GM12878 (cell line): ENCODE measurements around the gene UMOD. TPM values are rescaled to one million over a fixed set of nuclear protein-coding genes. Genes with fewer than 3 reads are reported as not detected.

Source experiments
- ATAC-seq: fragments of 200-7000 bp; cut with Tn5 transposase; 3 replicates; pipeline ENCODE4 v1.9.1; 2020; ENCODE audit warnings: mild to moderate bottlenecking, moderate library complexity
- BruUV-seq: library from RNA; stranded (reverse); fragments of 400-500 nt; replicated peaks from 2 replicates; lab custom pipeline; 2021; lab: Mats Ljungman, UMichigan
- CTCF ChIA-PET: fragments of 300-600 bp; sonication (Branson Sonifier 250); formaldehyde crosslinking; extraction: SDS; loops from one replicate; lab custom pipeline; 2021; ENCODE audit warnings: inconsistent platforms; lab: Yijun Ruan, JAX
- POLR2A ChIA-PET: fragments of 350-600 bp; formaldehyde crosslinking; extraction: SDS; loops from one replicate; lab custom pipeline; 2021; ENCODE audit warnings: inconsistent platforms; lab: Charles Lee
- RAD21 ChIA-PET: fragments of 300-600 bp; sonication (Branson Sonifier 250); formaldehyde crosslinking; loops from one replicate; lab custom pipeline; 2023; ENCODE audit warnings: antibody characterized with exemption; ENCODE audit not compliant: unreplicated experiment; lab: Charles Lee
- SMC1A ChIA-PET: fragments of 300-600 bp; sonication (Branson Sonifier 250); formaldehyde crosslinking; loops from one replicate; lab custom pipeline; 2023; ENCODE audit not compliant: unreplicated experiment, uncharacterized antibody; lab: Charles Lee
- DNase-seq: peaks from one replicate; pipeline ENCODE4 v3.0.0-alpha.2; 2011; ENCODE audit warnings: low read depth, low spot score
- FAIRE-seq: peaks from 3 replicates; lab custom pipeline; 2011; peaks lifted over from hg19 to GRCh38; lab: Jason Lieb, UNC
- H2AFZ ChIP-seq: 2 replicates; pipeline ENCODE4 v1.6.0; 2011; ENCODE audit warnings: low read depth, low read length, control low read depth; ENCODE audit not compliant: control insufficient read depth
- H3K27ac ChIP-seq: 2 replicates; pipeline ENCODE4 v1.5.1; 2011; ENCODE audit warnings: control low read depth; ENCODE audit not compliant: control insufficient read depth, insufficient read depth
- H3K27me3 ChIP-seq, 2 experiments: replicated peaks in 1 of 2; 2 replicates each; pipeline versions ENCODE4 v1.6.0 to v1.6.1; 2011; ENCODE audit warnings: low read length in 1 of 2; ENCODE audit not compliant: control insufficient read depth in 2 of 2, insufficient read depth in 2 of 2
- H3K36me3 ChIP-seq, 2 experiments: 2 replicates each; pipeline ENCODE4 v1.5.1; 2011; ENCODE audit warnings: low read length in 1 of 2; ENCODE audit not compliant: control insufficient read depth in 2 of 2, insufficient read depth in 2 of 2
- H3K4me1 ChIP-seq: 2 replicates; pipeline ENCODE4 v1.6.1; 2011; ENCODE audit warnings: mild to moderate bottlenecking, low read length, moderate library complexity, mixed read lengths; ENCODE audit not compliant: control insufficient read depth, insufficient read depth
- H3K4me2 ChIP-seq: 2 replicates; pipeline ENCODE4 v1.6.0; 2011; ENCODE audit warnings: control low read depth; ENCODE audit not compliant: control insufficient read depth, insufficient read depth
- H3K4me3 ChIP-seq: fragments of 200-600 bp; sonication (generic); 2 replicates; pipeline ENCODE4 v1.5.1; 2016
- H3K79me2 ChIP-seq: 2 replicates; pipeline ENCODE4 v1.6.0; 2011; ENCODE audit warnings: low read length; ENCODE audit not compliant: control insufficient read depth, insufficient read depth
- H3K9ac ChIP-seq: 2 replicates; pipeline ENCODE4 v1.8.0; 2011; ENCODE audit warnings: low read length, control low read depth, mixed read lengths; ENCODE audit not compliant: control insufficient read depth, insufficient read depth
- H3K9me3 ChIP-seq: replicated peaks from 3 replicates; pipeline ENCODE4 v1.5.1; 2011; ENCODE audit warnings: mild to moderate bottlenecking, low read length; ENCODE audit not compliant: control insufficient read depth, insufficient read depth
- H4K20me1 ChIP-seq: 2 replicates; pipeline ENCODE4 v1.6.0; 2011; ENCODE audit not compliant: control insufficient read depth, insufficient read depth
- CBFB ChIP-seq: IDR thresholded peaks from 2 replicates; pipeline ENCODE4 v1.6.1; 2016; ENCODE audit warnings: antibody characterized with exemption, low read depth
- CBX5 ChIP-seq: sonication (generic); IDR thresholded peaks from 2 replicates; pipeline ENCODE4 v1.6.1; 2016; ENCODE audit warnings: low read depth, moderate library complexity, mild to moderate bottlenecking, inconsistent platforms
- FOXK2 ChIP-seq: fragments of 450-650 bp; IDR thresholded peaks from 2 replicates; pipeline ENCODE4 v1.6.1; 2017; ENCODE audit warnings: mild to moderate bottlenecking, moderate library complexity
- GABPA ChIP-seq: IDR thresholded peaks from 2 replicates; pipeline ENCODE4 v1.6.1; 2014; ENCODE audit warnings: antibody characterized with exemption, low read depth, mild to moderate bottlenecking, inconsistent platforms
- KLF5 ChIP-seq: fragments of 450-650 bp; IDR thresholded peaks from 2 replicates; pipeline ENCODE4 v1.6.1; 2014; ENCODE audit warnings: mild to moderate bottlenecking; ENCODE audit not compliant: partially characterized antibody
- POLR2A ChIP-seq: IDR thresholded peaks from 2 replicates; pipeline ENCODE4 v1.6.1; 2011; ENCODE audit warnings: low read depth, mild to moderate bottlenecking, low read length
- RB1 ChIP-seq: fragments of 450-650 bp; formaldehyde crosslinking; IDR thresholded peaks from 2 replicates; pipeline ENCODE4 v1.6.1; 2017; ENCODE audit warnings: mild to moderate bottlenecking, borderline replicate concordance
- YY1 ChIP-seq: IDR thresholded peaks from 2 replicates; pipeline ENCODE4 v1.6.1; 2011; ENCODE audit warnings: low read depth, mild to moderate bottlenecking, low read length
- WGBS: methylation state at CpG from one replicate; pipeline ENCODE4 v1.1.6; 2016; ENCODE audit warnings: low lambda C conversion rate; ENCODE audit not compliant: insufficient replicate concordance, insufficient coverage; ENCODE audit errors: missing lambda C conversion rate; 5-methylcytosine and 5-hydroxymethylcytosine counted together
- in situ Hi-C: fragments of 300-500 bp; cut with MboI; formaldehyde crosslinking; loops from 9 replicates; pipeline ENCODE4 v1.14.3; 2018; ENCODE audit warnings: mixed read lengths
- intact Hi-C: fragments of 100-400 bp; cut with micrococcal nuclease; formaldehyde crosslinking; loops from one replicate; pipeline ENCODE4 v1.14.2; 2022; ENCODE audit not compliant: unreplicated experiment
- polyA plus RNA-seq, 11 experiments: library from polyadenylated mRNA; depleted of rRNA in 4 of 11; unstranded in 6 of 11; stranded (reverse) in 5 of 11; fragments of >200 nt; fragmentation: Nextera tagmentation in 4 of 11; fragmentation: Illumina TruSeq in 1 of 11; extraction: Ambion mirVana in 4 of 11; extraction: Trizol in 1 of 11; gene quantifications; 1 replicate in 1 of 11; 2 replicates in 10 of 11; pipeline versions ENCODE4 v1.2.1 to v1.2.3, GENCODE V29; 2011 to 2016; ENCODE audit warnings: inconsistent platforms in 2 of 11, missing spikeins in 2 of 11, low read depth in 1 of 11
- total RNA-seq, 4 experiments: library from RNA; depleted of rRNA in 3 of 4; stranded (reverse); fragments of >200 nt in 3 of 4; fragmentation: Illumina TruSeq in 1 of 4; extraction: Trizol in 1 of 4; gene quantifications; 2 replicates each; pipeline versions ENCODE4 v1.2.1 to v1.2.3, GENCODE V29; 2013 to 2021
- TF ChIP-seq, protein P1 (sequence below): fragments of 450-650 bp; IDR thresholded peaks from 2 replicates; pipeline ENCODE4 v1.6.1; 2016; ENCODE audit warnings: mild to moderate bottlenecking
- TF ChIP-seq, protein P2 (sequence below): fragments of 450-650 bp; IDR thresholded peaks from 2 replicates; pipeline ENCODE4 v1.6.1; 2017; ENCODE audit warnings: mild to moderate bottlenecking, low read depth, inconsistent platforms; ENCODE audit not compliant: poor library complexity, severe bottlenecking
- TF ChIP-seq, protein P3 (sequence below): fragments of 450-650 bp; IDR thresholded peaks from 2 replicates; pipeline ENCODE4 v1.6.1; 2017; ENCODE audit warnings: mild to moderate bottlenecking, moderate library complexity

Gene UMOD
- total and polyA plus RNA-seq, 10 of the 15 experiments (the other 5 are each of a cell fraction or from before 2014, with no cell fraction given): not detected

DNA sequence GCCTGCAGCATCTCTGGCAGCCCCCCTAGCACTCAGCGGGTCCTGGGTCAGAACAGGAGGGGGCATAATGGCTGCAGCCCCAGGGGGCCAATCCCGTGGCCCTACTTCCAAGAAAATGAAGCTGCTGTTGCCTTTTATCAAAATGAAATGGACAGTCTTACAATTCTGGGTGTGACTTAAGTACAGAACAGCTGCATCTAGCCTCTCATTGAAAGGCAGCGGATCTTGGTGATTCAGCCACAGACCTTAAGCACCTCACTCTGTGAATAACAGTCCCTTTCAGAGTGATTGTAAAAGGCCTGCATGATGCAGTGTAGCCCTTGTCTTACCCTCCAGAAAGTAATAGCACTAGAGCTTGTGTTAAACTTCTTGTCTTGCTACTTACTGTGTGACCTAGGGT lies 11.5 kb upstream of the UMOD start:
- POLR2A ChIA-PET: no interaction called here
- FAIRE-seq: no peak
- no peaks in the 10 kb centered on the region; a peak in 1 of 4 replicates for H3K27me3 ChIP-seq

More for the DNA sequence above, 11.5 kb upstream of the UMOD start:
- Histone ChIP-seq H4K20me1 (no peaks in the 10 kb centered on the region), H3K36me3 (no peaks in the 10 kb centered on the region), H3K27ac (no peak overlapping the region), H2AFZ (no peak overlapping the region), H3K9ac (no peak overlapping the region), H3K9me3 (no peaks in the 10 kb centered on the region), H3K4me2 (no peak overlapping the region), H3K79me2 (no peaks in the 10 kb centered on the region), H3K4me1 (no peaks in the 10 kb centered on the region), H3K4me3 (no peak overlapping the region)
- ChIA-PET SMC1A (no interaction called here), RAD21 (no interaction called here), CTCF (interaction anchor here (1.8 kb wide), 1 partner anchor 22 kb away, joined by 8 read pairs; no protein-coding TSS in a partner anchor)
- TF ChIP-seq, protein P1, sequence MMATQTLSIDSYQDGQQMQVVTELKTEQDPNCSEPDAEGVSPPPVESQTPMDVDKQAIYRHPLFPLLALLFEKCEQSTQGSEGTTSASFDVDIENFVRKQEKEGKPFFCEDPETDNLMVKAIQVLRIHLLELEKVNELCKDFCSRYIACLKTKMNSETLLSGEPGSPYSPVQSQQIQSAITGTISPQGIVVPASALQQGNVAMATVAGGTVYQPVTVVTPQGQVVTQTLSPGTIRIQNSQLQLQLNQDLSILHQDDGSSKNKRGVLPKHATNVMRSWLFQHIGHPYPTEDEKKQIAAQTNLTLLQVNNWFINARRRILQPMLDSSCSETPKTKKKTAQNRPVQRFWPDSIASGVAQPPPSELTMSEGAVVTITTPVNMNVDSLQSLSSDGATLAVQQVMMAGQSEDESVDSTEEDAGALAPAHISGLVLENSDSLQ: no peak
- TF ChIP-seq, protein P2, sequence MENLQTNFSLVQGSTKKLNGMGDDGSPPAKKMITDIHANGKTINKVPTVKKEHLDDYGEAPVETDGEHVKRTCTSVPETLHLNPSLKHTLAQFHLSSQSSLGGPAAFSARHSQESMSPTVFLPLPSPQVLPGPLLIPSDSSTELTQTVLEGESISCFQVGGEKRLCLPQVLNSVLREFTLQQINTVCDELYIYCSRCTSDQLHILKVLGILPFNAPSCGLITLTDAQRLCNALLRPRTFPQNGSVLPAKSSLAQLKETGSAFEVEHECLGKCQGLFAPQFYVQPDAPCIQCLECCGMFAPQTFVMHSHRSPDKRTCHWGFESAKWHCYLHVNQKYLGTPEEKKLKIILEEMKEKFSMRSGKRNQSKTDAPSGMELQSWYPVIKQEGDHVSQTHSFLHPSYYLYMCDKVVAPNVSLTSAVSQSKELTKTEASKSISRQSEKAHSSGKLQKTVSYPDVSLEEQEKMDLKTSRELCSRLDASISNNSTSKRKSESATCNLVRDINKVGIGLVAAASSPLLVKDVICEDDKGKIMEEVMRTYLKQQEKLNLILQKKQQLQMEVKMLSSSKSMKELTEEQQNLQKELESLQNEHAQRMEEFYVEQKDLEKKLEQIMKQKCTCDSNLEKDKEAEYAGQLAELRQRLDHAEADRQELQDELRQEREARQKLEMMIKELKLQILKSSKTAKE: no peak
- no peak for TF ChIP-seq CBFB
- no peak for TF ChIP-seq YY1
- TF ChIP-seq CBX5: no peak
- TF ChIP-seq, protein P3, sequence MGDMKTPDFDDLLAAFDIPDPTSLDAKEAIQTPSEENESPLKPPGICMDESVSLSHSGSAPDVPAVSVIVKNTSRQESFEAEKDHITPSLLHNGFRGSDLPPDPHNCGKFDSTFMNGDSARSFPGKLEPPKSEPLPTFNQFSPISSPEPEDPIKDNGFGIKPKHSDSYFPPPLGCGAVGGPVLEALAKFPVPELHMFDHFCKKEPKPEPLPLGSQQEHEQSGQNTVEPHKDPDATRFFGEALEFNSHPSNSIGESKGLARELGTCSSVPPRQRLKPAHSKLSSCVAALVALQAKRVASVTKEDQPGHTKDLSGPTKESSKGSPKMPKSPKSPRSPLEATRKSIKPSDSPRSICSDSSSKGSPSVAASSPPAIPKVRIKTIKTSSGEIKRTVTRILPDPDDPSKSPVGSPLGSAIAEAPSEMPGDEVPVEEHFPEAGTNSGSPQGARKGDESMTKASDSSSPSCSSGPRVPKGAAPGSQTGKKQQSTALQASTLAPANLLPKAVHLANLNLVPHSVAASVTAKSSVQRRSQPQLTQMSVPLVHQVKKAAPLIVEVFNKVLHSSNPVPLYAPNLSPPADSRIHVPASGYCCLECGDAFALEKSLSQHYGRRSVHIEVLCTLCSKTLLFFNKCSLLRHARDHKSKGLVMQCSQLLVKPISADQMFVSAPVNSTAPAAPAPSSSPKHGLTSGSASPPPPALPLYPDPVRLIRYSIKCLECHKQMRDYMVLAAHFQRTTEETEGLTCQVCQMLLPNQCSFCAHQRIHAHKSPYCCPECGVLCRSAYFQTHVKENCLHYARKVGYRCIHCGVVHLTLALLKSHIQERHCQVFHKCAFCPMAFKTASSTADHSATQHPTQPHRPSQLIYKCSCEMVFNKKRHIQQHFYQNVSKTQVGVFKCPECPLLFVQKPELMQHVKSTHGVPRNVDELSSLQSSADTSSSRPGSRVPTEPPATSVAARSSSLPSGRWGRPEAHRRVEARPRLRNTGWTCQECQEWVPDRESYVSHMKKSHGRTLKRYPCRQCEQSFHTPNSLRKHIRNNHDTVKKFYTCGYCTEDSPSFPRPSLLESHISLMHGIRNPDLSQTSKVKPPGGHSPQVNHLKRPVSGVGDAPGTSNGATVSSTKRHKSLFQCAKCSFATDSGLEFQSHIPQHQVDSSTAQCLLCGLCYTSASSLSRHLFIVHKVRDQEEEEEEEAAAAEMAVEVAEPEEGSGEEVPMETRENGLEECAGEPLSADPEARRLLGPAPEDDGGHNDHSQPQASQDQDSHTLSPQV: no peak
- TF ChIP-seq FOXK2: no peak
- TF ChIP-seq POLR2A: no peak
- no peak for TF ChIP-seq RB1
- TF ChIP-seq KLF5: no peak
- no peak for TF ChIP-seq GABPA
- ATAC-seq: no peak
- no peak for DNase-seq
- 16% methylated on average over 3 of the region's 3 CpGs for WGBS
- intact Hi-C loops (no loop called here), in situ Hi-C loops (loop anchor here (25.0 kb wide), 1 partner anchor 1327 kb away; no protein-coding TSS in a partner anchor)
- BruUV-seq: no TSS peak
